Brain microvascular endothelial cell (primary cell): Measurements from ENCODE around the gene PIGV.

ENCODE experiments used
- DNase-seq: peaks from one replicate; pipeline ENCODE4 v3.0.0-alpha.2; 2020
- H3K27ac ChIP-seq: fragments of 250-450 bp; sonication (Bioruptor Pico); 2 replicates; pipeline ENCODE4 v1.5.1; 2020; ENCODE audit warnings: mild to moderate bottlenecking, moderate library complexity
- H3K27me3 ChIP-seq: fragments of 250-450 bp; sonication (Bioruptor Pico); replicated peaks from 2 replicates; pipeline ENCODE4 v1.5.1; 2020; ENCODE audit warnings: mild to moderate bottlenecking
- H3K36me3 ChIP-seq: fragments of 250-450 bp; sonication (Bioruptor Pico); replicated peaks from 2 replicates; pipeline ENCODE4 v1.5.1; 2020; ENCODE audit warnings: mild to moderate bottlenecking
- H3K4me3 ChIP-seq: 2 replicates; pipeline ENCODE4 v1.5.1; 2011; ENCODE audit warnings: low read depth, mild to moderate bottlenecking, control low read depth, low read length, moderate library complexity
- CTCF ChIP-seq: IDR thresholded peaks from 2 replicates; pipeline ENCODE4 v1.5.1; 2011; ENCODE audit warnings: low read depth, mild to moderate bottlenecking, moderate library complexity, low read length, control low read depth, inconsistent platforms; ENCODE audit errors: missing control alignments
- in situ Hi-C: cut with HindIII; loops from 2 replicates; pipeline ENCODE4 v1.10.0; 2017; ENCODE audit warnings: low sequenced_read_pairs, low pct_ligation_motif_present

Gene PIGV

GRCh38 chr1:26828411-26828991, 40.8 kb downstream of the PIGV start:
- in situ Hi-C loops: no loop called here
- TF ChIP-seq CTCF: no peak
- no peaks in the 10 kb centered on the region for H3K27me3 ChIP-seq
- no peak overlapping the region for H3K27ac ChIP-seq
- H3K36me3 ChIP-seq: peaks cover 24% of the 10 kb centered on the region
- no peak for DNase-seq
- no peak overlapping the region for H3K4me3 ChIP-seq

GRCh38 chr1:26829184-26829911, 41.6 kb downstream of the PIGV start:
- no peak for DNase-seq
- Histone ChIP-seq H3K27ac (no peak overlapping the region), H3K27me3 (no peaks in the 10 kb centered on the region), H3K36me3 (peaks cover 30% of the 10 kb centered on the region), H3K4me3 (no peak overlapping the region)
- in situ Hi-C loops: no loop called here
- no peak for TF ChIP-seq CTCF

GRCh38 chr1:26831059-26831458, 43.3 kb downstream of the PIGV start:
- Histone ChIP-seq H3K27ac (no peak overlapping the region), H3K36me3 (peaks cover 35% of the 10 kb centered on the region)
- in situ Hi-C loops: no loop called here

GRCh38 chr1:26831546-26832248, 43.9 kb downstream of the PIGV start:
- Histone ChIP-seq H3K27me3 (no peaks in the 10 kb centered on the region), H3K27ac (no peak overlapping the region), H3K4me3 (no peak overlapping the region), H3K36me3 (peaks cover 36% of the 10 kb centered on the region)
- in situ Hi-C loops: no loop called here
- no peak for DNase-seq
- no peak for TF ChIP-seq CTCF

More at GRCh38 chr1:26831059-26831458, 43.3 kb downstream of the PIGV start:
- no peak for TF ChIP-seq CTCF
- H3K4me3 ChIP-seq: no peak overlapping the region
- H3K27me3 ChIP-seq: no peaks in the 10 kb centered on the region
- no peak for DNase-seq

GRCh38 chr1:26832249-26832960, 44.7 kb downstream of the PIGV start:
- Histone ChIP-seq H3K4me3 (no peak overlapping the region), H3K27me3 (no peaks in the 10 kb centered on the region), H3K27ac (no peak overlapping the region), H3K36me3 (peaks cover 36% of the 10 kb centered on the region)
- in situ Hi-C loops: no loop called here
- DNase-seq: no peak
- no peak for TF ChIP-seq CTCF
